Measurements from ENCODE around the gene SALL1.

Gene SALL1

GRCh38 chr16:51167170-51167895, 16.3 kb upstream of the SALL1 start:
- Histone ChIP-seq H3K27ac (ENCODE audit: low read length) (no peak overlapping the region), H3K36me3 (ENCODE audit: control insufficient read depth, insufficient read depth, low read length) (no peaks in the 10 kb centered on the region), H3K9me3 (ENCODE audit: control insufficient read depth, insufficient read depth, low read length) (0 out of 2 replicates have a peak, but pooled peaks cover 1% of the 10 kb centered on the region), H3K27me3 (ENCODE audit: control insufficient read depth, insufficient read depth, low read length) (no peaks in the 10 kb centered on the region), H3K4me3 (ENCODE audit: low read length) (no peak overlapping the region), H3K4me1 (ENCODE audit: control insufficient read depth, insufficient read depth, low read length) (no peaks in the 10 kb centered on the region)
- DNase-seq (ENCODE audit: low read depth, low spot score): no peak
- no CpG with 5 or more reads among the region's 9 CpGs for WGBS (ENCODE audit: insufficient coverage, insufficient read length)

- Histone ChIP-seq H3K9me3 (ENCODE audit: control insufficient read depth, insufficient read depth, low read length) (0 out of 2 replicates have a peak, but pooled peaks cover 1% of the 10 kb centered on the region), H3K4me3 (ENCODE audit: low read length) (no peak overlapping the region), H3K4me1 (ENCODE audit: control insufficient read depth, insufficient read depth, low read length) (no peaks in the 10 kb centered on the region), H3K27ac (ENCODE audit: low read length) (no peak overlapping the region), H3K36me3 (ENCODE audit: control insufficient read depth, insufficient read depth, low read length) (no peaks in the 10 kb centered on the region), H3K27me3 (ENCODE audit: control insufficient read depth, insufficient read depth, low read length) (no peaks in the 10 kb centered on the region)
- no peak for DNase-seq (ENCODE audit: low read depth, low spot score)
- WGBS (ENCODE audit: insufficient coverage, insufficient read length): no CpG with 5 or more reads among the region's 3 CpGs
Measured at GRCh38 chr16:51166541-51166940, 15.5 kb upstream of the SALL1 start.

GRCh38 chr16:51166091-51166490, 15.0 kb upstream of the SALL1 start:
- Histone ChIP-seq H3K4me1 (ENCODE audit: control insufficient read depth, insufficient read depth, low read length) (no peaks in the 10 kb centered on the region), H3K27me3 (ENCODE audit: control insufficient read depth, insufficient read depth, low read length) (no peaks in the 10 kb centered on the region), H3K4me3 (ENCODE audit: low read length) (no peak overlapping the region), H3K27ac (ENCODE audit: low read length) (no peak overlapping the region), H3K9me3 (ENCODE audit: control insufficient read depth, insufficient read depth, low read length) (0 out of 2 replicates have a peak, but pooled peaks cover 1% of the 10 kb centered on the region), H3K36me3 (ENCODE audit: control insufficient read depth, insufficient read depth, low read length) (no peaks in the 10 kb centered on the region)
- no peak for DNase-seq (ENCODE audit: low read depth, low spot score)
- WGBS (ENCODE audit: insufficient coverage, insufficient read length): no CpG with 5 or more reads among the region's 3 CpGs

GRCh38 chr16:51165043-51165442, 14.0 kb upstream of the SALL1 start:
- WGBS (ENCODE audit: insufficient coverage, insufficient read length): no CpG with 5 or more reads among the region's 1 CpG
- Histone ChIP-seq H3K27me3 (ENCODE audit: control insufficient read depth, insufficient read depth, low read length) (no peaks in the 10 kb centered on the region), H3K9me3 (ENCODE audit: control insufficient read depth, insufficient read depth, low read length) (no peaks in the 10 kb centered on the region), H3K4me1 (ENCODE audit: control insufficient read depth, insufficient read depth, low read length) (no peaks in the 10 kb centered on the region), H3K36me3 (ENCODE audit: control insufficient read depth, insufficient read depth, low read length) (no peaks in the 10 kb centered on the region), H3K4me3 (ENCODE audit: low read length) (no peak overlapping the region), H3K27ac (ENCODE audit: low read length) (no peak overlapping the region)
- DNase-seq (ENCODE audit: low read depth, low spot score): no peak

- no peaks in the 10 kb centered on the region for H3K9me3 ChIP-seq (ENCODE audit: control insufficient read depth, insufficient read depth, low read length)
- no CpG with 5 or more reads among the region's 2 CpGs for WGBS (ENCODE audit: insufficient coverage, insufficient read length)
- H3K27me3 ChIP-seq (ENCODE audit: control insufficient read depth, insufficient read depth, low read length): no peaks in the 10 kb centered on the region
- H3K36me3 ChIP-seq (ENCODE audit: control insufficient read depth, insufficient read depth, low read length): no peaks in the 10 kb centered on the region
- H3K27ac ChIP-seq (ENCODE audit: low read length): no peak overlapping the region
- no peak overlapping the region for H3K4me3 ChIP-seq (ENCODE audit: low read length)
- H3K4me1 ChIP-seq (ENCODE audit: control insufficient read depth, insufficient read depth, low read length): no peaks in the 10 kb centered on the region
- no peak for DNase-seq (ENCODE audit: low read depth, low spot score)
Measured at GRCh38 chr16:51164574-51164973, 13.5 kb upstream of the SALL1 start.

- no peak overlapping the region for H3K27ac ChIP-seq (ENCODE audit: low read length)
Measured at GRCh38 chr16:51163894-51164566, 13.0 kb upstream of the SALL1 start.

GRCh38 chr16:51163366-51163765, 12.3 kb upstream of the SALL1 start:
- no peaks in the 10 kb centered on the region for H3K4me1 ChIP-seq (ENCODE audit: control insufficient read depth, insufficient read depth, low read length)
- H3K27ac ChIP-seq (ENCODE audit: low read length): no peak overlapping the region
- no CpG with 5 or more reads among the region's 2 CpGs for WGBS (ENCODE audit: insufficient coverage, insufficient read length)
- no peak for DNase-seq (ENCODE audit: low read depth, low spot score)
- no peaks in the 10 kb centered on the region for H3K36me3 ChIP-seq (ENCODE audit: control insufficient read depth, insufficient read depth, low read length)
- H3K9me3 ChIP-seq (ENCODE audit: control insufficient read depth, insufficient read depth, low read length): no peaks in the 10 kb centered on the region
- no peaks in the 10 kb centered on the region for H3K27me3 ChIP-seq (ENCODE audit: control insufficient read depth, insufficient read depth, low read length)
- no peak overlapping the region for H3K4me3 ChIP-seq (ENCODE audit: low read length)

More at GRCh38 chr16:51163894-51164566, 13.0 kb upstream of the SALL1 start:
- Histone ChIP-seq H3K4me1 (ENCODE audit: control insufficient read depth, insufficient read depth, low read length) (no peaks in the 10 kb centered on the region), H3K4me3 (ENCODE audit: low read length) (no peak overlapping the region), H3K36me3 (ENCODE audit: control insufficient read depth, insufficient read depth, low read length) (no peaks in the 10 kb centered on the region), H3K27me3 (ENCODE audit: control insufficient read depth, insufficient read depth, low read length) (no peaks in the 10 kb centered on the region), H3K9me3 (ENCODE audit: control insufficient read depth, insufficient read depth, low read length) (no peaks in the 10 kb centered on the region)
- DNase-seq (ENCODE audit: low read depth, low spot score): no peak
- no CpG with 5 or more reads among the region's 6 CpGs for WGBS (ENCODE audit: insufficient coverage, insufficient read length)

- no peaks in the 10 kb centered on the region for H3K36me3 ChIP-seq (ENCODE audit: control insufficient read depth, insufficient read depth, low read length)
- H3K4me1 ChIP-seq (ENCODE audit: control insufficient read depth, insufficient read depth, low read length): 0 out of 2 replicates have a peak, but pooled peaks cover 2% of the 10 kb centered on the region
- peaks cover 6% of the 10 kb centered on the region; the same call in 1 of the 2 replicates for H3K27me3 ChIP-seq (ENCODE audit: control insufficient read depth, insufficient read depth, low read length)
- no peak overlapping the region for H3K27ac ChIP-seq (ENCODE audit: low read length)
- WGBS (ENCODE audit: insufficient coverage, insufficient read length): no CpG with 5 or more reads among the region's 2 CpGs
- no peaks in the 10 kb centered on the region for H3K9me3 ChIP-seq (ENCODE audit: control insufficient read depth, insufficient read depth, low read length)
- no peak overlapping the region for H3K4me3 ChIP-seq (ENCODE audit: low read length)
- DNase-seq (ENCODE audit: low read depth, low spot score): no peak
Measured at GRCh38 chr16:51161440-51162195, 10.5 kb upstream of the SALL1 start.

- Histone ChIP-seq H3K27me3 (ENCODE audit: control insufficient read depth, insufficient read depth, low read length) (peaks cover 12% of the 10 kb centered on the region; the same call in 1 of the 2 replicates), H3K27ac (ENCODE audit: low read length) (no peak overlapping the region), H3K4me3 (ENCODE audit: low read length) (no peak overlapping the region), H3K9me3 (ENCODE audit: control insufficient read depth, insufficient read depth, low read length) (no peaks in the 10 kb centered on the region), H3K4me1 (ENCODE audit: control insufficient read depth, insufficient read depth, low read length) (peaks cover 4% of the 10 kb centered on the region; the same call in 1 of the 2 replicates), H3K36me3 (ENCODE audit: control insufficient read depth, insufficient read depth, low read length) (no peaks in the 10 kb centered on the region)
- no CpG with 5 or more reads among the region's 6 CpGs for WGBS (ENCODE audit: insufficient coverage, insufficient read length)
- DNase-seq (ENCODE audit: low read depth, low spot score): no peak
Measured at GRCh38 chr16:51159865-51160264, 8.8 kb upstream of the SALL1 start.

GRCh38 chr16:51159296-51159695, 8.2 kb upstream of the SALL1 start:
- DNase-seq (ENCODE audit: low read depth, low spot score): no peak
- peaks cover 12% of the 10 kb centered on the region; the same call in 1 of the 2 replicates for H3K27me3 ChIP-seq (ENCODE audit: control insufficient read depth, insufficient read depth, low read length)

More at GRCh38 chr16:51159296-51159695, 8.2 kb upstream of the SALL1 start:
- Histone ChIP-seq H3K4me1 (ENCODE audit: control insufficient read depth, insufficient read depth, low read length) (peaks cover 4% of the 10 kb centered on the region; the same call in 1 of the 2 replicates), H3K9me3 (ENCODE audit: control insufficient read depth, insufficient read depth, low read length) (no peaks in the 10 kb centered on the region), H3K4me3 (ENCODE audit: low read length) (no peak overlapping the region), H3K36me3 (ENCODE audit: control insufficient read depth, insufficient read depth, low read length) (no peaks in the 10 kb centered on the region), H3K27ac (ENCODE audit: low read length) (no peak overlapping the region)
- WGBS (ENCODE audit: insufficient coverage, insufficient read length): no CpG with 5 or more reads among the region's 3 CpGs

Data from iPS DF 6.9 (cell line).